Common myeloid progenitor, CD34-positive (primary cell): ENCODE data around the gene PPFIBP2.

Experiments
- CTCF ChIA-PET: fragments of 350-600 bp; sonication (Branson Sonifier 250); formaldehyde crosslinking; loops from one replicate; lab custom pipeline; 2021; ENCODE audit warnings: antibody characterized with exemption; lab: Charles Lee
- POLR2A ChIA-PET: fragments of 350-600 bp; sonication (Branson Sonifier 250); formaldehyde crosslinking; loops from one replicate; lab custom pipeline; 2021; ENCODE audit warnings: antibody characterized with exemption; lab: Charles Lee
- DNase-seq, 3 donors: peaks; one replicate each; pipeline versions ENCODE4 v3.0.0 to v3.0.0-alpha.2; 2013
- H3K27ac ChIP-seq, 2 experiments: 1 replicate in 1 of 2; 2 replicates in 1 of 2; pipeline ENCODE4 v1.7.0; 2013; ENCODE audit warnings: inconsistent platforms in 2 of 2, low read length in 2 of 2, mild to moderate bottlenecking in 2 of 2, low read depth in 1 of 2, moderate library complexity in 1 of 2; ENCODE audit not compliant: severe bottlenecking in 2 of 2, insufficient read depth in 1 of 2, poor library complexity in 1 of 2
- H3K27me3 ChIP-seq, 5 experiments: replicated peaks in 2 of 5; 1 replicate in 3 of 5; 2 replicates in 2 of 5; pipeline versions ENCODE4 v1.6.1 to v1.7.0; 2013; ENCODE audit warnings: low read length in 4 of 5, mild to moderate bottlenecking in 2 of 5, moderate library complexity in 2 of 5, inconsistent platforms in 1 of 5; ENCODE audit not compliant: insufficient read depth in 5 of 5, control insufficient read depth in 4 of 5
- H3K36me3 ChIP-seq, 4 experiments: 1 replicate in 2 of 4; 2 replicates in 2 of 4; pipeline versions ENCODE4 v1.6.1 to v1.7.0; 2013; ENCODE audit warnings: low read length in 3 of 4, control low read depth in 1 of 4, mild to moderate bottlenecking in 1 of 4; ENCODE audit not compliant: control insufficient read depth in 4 of 4, insufficient read depth in 4 of 4
- H3K4me1 ChIP-seq, 4 experiments: 1 replicate in 3 of 4; 2 replicates in 1 of 4; pipeline versions ENCODE4 v1.6.1 to v1.7.1; 2013; ENCODE audit warnings: low read length in 3 of 4, mild to moderate bottlenecking in 3 of 4, control low read depth in 1 of 4, inconsistent platforms in 1 of 4, moderate library complexity in 1 of 4; ENCODE audit not compliant: control insufficient read depth in 4 of 4, insufficient read depth in 4 of 4; ENCODE audit errors: control extremely low read depth in 1 of 4
- H3K4me3 ChIP-seq, 7 experiments: 1 replicate in 4 of 7; 2 replicates in 3 of 7; pipeline versions ENCODE4 v1.5.1 to v1.7.0; 2013; ENCODE audit warnings: mild to moderate bottlenecking in 7 of 7, low read length in 6 of 7, moderate library complexity in 6 of 7, inconsistent platforms in 2 of 7, low read depth in 2 of 7, control low read depth in 1 of 7; ENCODE audit not compliant: insufficient read depth in 4 of 7, control insufficient read depth in 1 of 7; ENCODE audit errors: extremely low read depth in 1 of 7
- H3K9me3 ChIP-seq, 5 experiments: 1 replicate in 4 of 5; 2 replicates in 1 of 5; pipeline versions ENCODE4 v1.6.1 to v1.7.1; 2013; ENCODE audit warnings: low read length in 4 of 5, mild to moderate bottlenecking in 2 of 5, inconsistent platforms in 1 of 5, low read depth in 1 of 5, moderate library complexity in 1 of 5; ENCODE audit not compliant: control insufficient read depth in 4 of 5, insufficient read depth in 2 of 5; ENCODE audit errors: control extremely low read depth in 1 of 5
- WGBS: methylation state at CpG from one replicate; pipeline ENCODE4 v1.1.5; 2013; ENCODE audit not compliant: insufficient coverage; 5-methylcytosine and 5-hydroxymethylcytosine counted together

The PPFIBP2 gene

DNA sequence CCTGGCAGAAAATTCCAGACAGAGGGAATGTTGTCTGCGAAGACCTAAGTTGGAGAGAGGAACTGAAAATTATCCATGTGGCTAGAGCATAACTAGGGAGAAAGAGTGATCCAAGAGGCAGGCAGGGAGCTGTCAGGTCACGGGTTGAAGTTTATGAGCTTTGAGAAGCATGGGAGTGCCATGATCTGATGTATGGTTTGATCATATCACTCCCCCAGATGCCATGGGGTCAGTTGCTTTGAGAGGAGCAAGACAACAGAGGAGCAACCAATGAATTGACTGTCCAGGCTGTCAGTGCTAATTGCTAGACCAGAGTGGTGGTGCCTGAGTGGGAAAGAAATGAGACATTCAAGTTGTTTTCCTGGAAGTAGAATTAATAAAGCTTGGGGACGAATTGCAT lies 105.5 kb downstream of the PPFIBP2 start:
- Histone ChIP-seq H3K9me3 (no peaks in the 10 kb centered on the region), H3K4me3 (no peak overlapping the region), H3K27me3 (peaks cover 0 to 6% (median 0%) of the 10 kb centered on the region in 5 experiments), H3K4me1 (no peaks in the 10 kb centered on the region), H3K36me3 (no peaks in the 10 kb centered on the region), H3K27ac (no peak overlapping the region)
- 93% methylated on average over 3 of the region's 3 CpGs for WGBS
- ChIA-PET CTCF (interaction anchor here (2.1 kb wide), 1 partner anchor 48 kb away, joined by 5 read pairs; no protein-coding TSS in a partner anchor), POLR2A (interaction anchor here (0.6 kb wide), 1 partner anchor 63 kb away, joined by 4 read pairs; no protein-coding TSS in a partner anchor)
- DNase-seq, result no peak

DNA sequence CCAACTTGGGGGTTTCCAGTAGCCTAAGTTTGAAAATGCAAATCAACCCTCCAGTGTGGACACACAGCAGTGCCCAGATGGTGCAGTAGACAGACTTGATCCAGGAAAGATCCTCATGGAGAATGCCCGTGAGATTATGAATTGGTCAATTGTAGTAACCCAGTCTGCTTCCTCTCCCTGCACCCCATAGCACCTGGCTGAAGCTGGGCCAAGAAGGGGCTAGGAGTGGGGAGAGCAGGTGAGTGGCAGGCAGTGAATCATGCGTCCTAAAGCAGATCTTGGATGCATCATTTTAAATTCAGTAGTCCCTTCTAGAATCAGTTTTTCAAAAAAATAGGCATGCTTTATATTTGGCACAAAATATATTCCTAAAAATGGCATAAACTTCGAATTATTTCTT lies 107.3 kb downstream of the PPFIBP2 start:
- no peak for DNase-seq
- Histone ChIP-seq H3K27me3 (peaks cover 0 to 11% (median 3%) of the 10 kb centered on the region in 5 experiments), H3K27ac (no peak overlapping the region), H3K4me3 (no peak overlapping the region), H3K9me3 (no peaks in the 10 kb centered on the region), H3K36me3 (no peaks in the 10 kb centered on the region), H3K4me1 (no peaks in the 10 kb centered on the region)
- ChIA-PET POLR2A (no interaction called here), CTCF (interaction anchor here (2.1 kb wide), 1 partner anchor 46 kb away, joined by 5 read pairs; no protein-coding TSS in a partner anchor)
- 100% methylated on average over 1 of the region's 3 CpGs for WGBS

DNA sequence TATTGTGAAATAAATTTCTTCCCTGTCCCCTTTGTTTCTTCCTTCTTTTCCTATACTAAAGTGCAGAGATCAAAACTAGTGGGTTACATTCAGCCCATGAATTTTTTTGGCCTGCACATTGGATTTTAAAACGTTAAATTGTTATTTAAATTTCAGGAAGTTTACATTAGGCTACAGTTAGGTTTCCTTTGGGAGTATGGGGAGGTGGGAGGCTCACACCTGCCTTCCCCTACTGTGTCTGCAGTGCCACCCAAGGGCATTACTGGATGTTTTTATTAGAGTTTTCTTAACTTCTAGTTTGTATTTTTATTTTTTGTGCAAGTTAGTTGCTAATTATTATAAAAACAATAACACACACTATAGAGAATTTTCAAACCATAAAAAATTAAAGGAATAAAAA lies 107.8 kb downstream of the PPFIBP2 start:
- 25% methylated on average over 1 of the region's 1 CpG for WGBS
- no peaks in the 10 kb centered on the region for H3K9me3 ChIP-seq
- ChIA-PET CTCF (interaction anchor here (2.1 kb wide), 1 partner anchor 45 kb away, joined by 5 read pairs; no protein-coding TSS in a partner anchor), POLR2A (no interaction called here)
- no peaks in the 10 kb centered on the region for H3K4me1 ChIP-seq
- no peak overlapping the region for H3K27ac ChIP-seq
- peaks cover 0 to 11% (median 3%) of the 10 kb centered on the region in 5 experiments for H3K27me3 ChIP-seq
- H3K4me3 ChIP-seq, result no peak overlapping the region
- no peaks in the 10 kb centered on the region for H3K36me3 ChIP-seq
- no peak for DNase-seq

DNA sequence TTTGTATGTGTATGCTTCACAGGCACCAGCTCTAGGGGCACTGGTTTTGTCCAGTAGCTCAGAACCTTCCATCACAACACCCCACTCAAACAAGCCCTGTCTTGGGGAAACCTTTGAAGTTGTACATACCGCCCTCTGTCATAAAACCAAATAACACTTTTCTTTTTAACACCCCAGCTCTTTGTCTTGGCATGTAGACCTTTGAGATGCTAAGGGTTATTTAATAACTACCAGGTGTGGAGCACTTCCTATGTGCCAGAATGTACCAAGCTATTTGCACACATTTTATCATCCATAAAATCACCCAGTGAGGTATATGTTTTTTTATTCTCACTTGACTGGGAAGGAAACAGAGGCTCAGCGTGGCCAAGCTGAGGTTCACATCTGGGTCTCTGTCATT lies 108.9 kb downstream of the PPFIBP2 start:
- Histone ChIP-seq H3K4me3 (no peak overlapping the region), H3K27me3 (peaks cover 0 to 11% (median 3%) of the 10 kb centered on the region in 5 experiments), H3K4me1 (no peaks in the 10 kb centered on the region), H3K36me3 (no peaks in the 10 kb centered on the region), H3K27ac (no peak overlapping the region), H3K9me3 (no peaks in the 10 kb centered on the region)
- ChIA-PET CTCF (interaction anchor here (0.8 kb wide), 1 partner anchor 52 kb away, joined by 3 read pairs; no protein-coding TSS in a partner anchor), POLR2A (no interaction called here)
- DNase-seq, result no peak
- 100% methylated on average over 1 of the region's 2 CpGs for WGBS

DNA sequence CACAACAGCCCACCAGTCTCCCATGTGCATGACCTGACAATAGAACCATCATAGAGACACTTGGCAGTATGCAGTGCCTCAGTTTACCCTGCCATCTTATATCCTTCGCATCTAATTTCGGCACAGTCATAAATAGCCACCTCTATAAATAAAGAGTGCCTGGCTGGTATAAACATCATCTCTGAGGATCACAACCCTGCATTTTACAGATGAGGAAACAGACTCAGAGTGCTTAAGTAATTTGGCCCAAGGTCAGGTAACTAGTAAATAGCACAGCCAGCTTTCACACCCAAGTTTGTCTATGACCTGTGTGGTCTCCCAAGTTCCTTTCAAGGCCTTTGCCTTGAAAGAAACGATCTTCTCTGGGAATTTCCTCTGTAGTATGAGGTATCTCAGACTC lies 114.9 kb downstream of the PPFIBP2 start:
- 100% methylated on average over 2 of the region's 3 CpGs for WGBS
- Histone ChIP-seq H3K27me3 (peaks cover 0 to 14% (median 3%) of the 10 kb centered on the region in 5 experiments), H3K27ac (no peak overlapping the region), H3K4me1 (no peaks in the 10 kb centered on the region), H3K4me3 (no peak overlapping the region), H3K36me3 (no peaks in the 10 kb centered on the region), H3K9me3 (no peaks in the 10 kb centered on the region)
- ChIA-PET CTCF (interaction anchor here (0.8 kb wide), 1 partner anchor 9 kb away, joined by 3 read pairs; no protein-coding TSS in a partner anchor), POLR2A (no interaction called here)
- DNase-seq, result no peak

DNA sequence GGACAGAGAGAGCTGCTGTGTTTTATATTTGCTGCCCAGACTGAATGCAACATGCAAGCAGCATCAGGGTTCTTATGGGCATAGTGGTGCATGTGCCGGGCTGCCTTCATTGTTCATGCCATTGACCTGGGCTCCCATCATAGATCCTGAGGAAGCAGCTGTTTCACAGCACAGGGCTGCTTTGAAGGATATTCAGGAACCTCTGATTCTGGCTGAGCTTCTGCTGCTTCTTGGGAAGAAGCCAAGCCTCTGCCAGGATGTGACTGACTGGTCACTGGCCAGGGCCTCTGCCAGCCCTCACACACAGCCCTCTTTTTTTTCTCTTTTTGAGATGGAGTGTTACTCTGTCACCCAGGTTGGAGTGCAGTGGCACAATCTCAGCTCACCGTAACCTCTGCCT lies 116.2 kb downstream of the PPFIBP2 start:
- WGBS, result 77% methylated on average over 1 of the region's 2 CpGs
- ChIA-PET CTCF (interaction anchor here (0.6 kb wide), 1 partner anchor 149 kb away, joined by 3 read pairs; no protein-coding TSS in a partner anchor), POLR2A (no interaction called here)
- H3K36me3 ChIP-seq, result peaks cover 0 to under 1% (median 0%) of the 10 kb centered on the region in 4 experiments
- no peak overlapping the region for H3K27ac ChIP-seq
- no peaks in the 10 kb centered on the region for H3K9me3 ChIP-seq
- peaks cover 0 to 14% (median 3%) of the 10 kb centered on the region in 5 experiments for H3K27me3 ChIP-seq
- H3K4me3 ChIP-seq, result no peak overlapping the region
- no peak for DNase-seq
- no peaks in the 10 kb centered on the region for H3K4me1 ChIP-seq

DNA sequence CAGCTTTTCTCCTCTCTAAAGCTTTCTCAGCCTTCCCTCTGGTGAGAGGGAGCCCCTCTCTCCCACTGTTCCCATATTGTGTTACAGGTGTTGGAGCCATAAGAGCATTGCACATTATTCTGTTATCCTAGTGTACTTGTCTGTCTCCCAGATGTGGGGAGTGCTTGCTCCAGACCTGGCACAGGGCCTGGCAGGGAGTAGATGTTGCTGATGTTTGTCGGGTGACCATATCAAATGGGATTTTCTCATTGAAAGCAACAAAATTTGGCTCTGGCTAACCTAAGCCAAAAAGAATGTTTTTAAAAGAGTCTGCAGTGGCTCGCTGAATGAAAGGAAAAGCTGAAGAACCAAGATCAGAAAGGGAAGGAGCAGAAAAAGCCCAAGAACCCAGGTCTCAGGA lies 118.4 kb downstream of the PPFIBP2 start:
- no peaks in the 10 kb centered on the region for H3K9me3 ChIP-seq
- no peak for DNase-seq
- ChIA-PET CTCF (no interaction called here), POLR2A (no interaction called here)
- no peaks in the 10 kb centered on the region for H3K4me1 ChIP-seq
- H3K27ac ChIP-seq, result no peak overlapping the region
- peaks cover 0 to 4% (median 0%) of the 10 kb centered on the region in 4 experiments for H3K36me3 ChIP-seq
- WGBS, result 100% methylated on average over 2 of the region's 2 CpGs
- peaks cover 0 to 7% (median 3%) of the 10 kb centered on the region in 5 experiments for H3K27me3 ChIP-seq
- H3K4me3 ChIP-seq, result no peak overlapping the region
